Transverse colon (tissue), 4 donors: ENCODE data around the gene CAMTA1. TPM values are rescaled to one million over a fixed set of nuclear protein-coding genes. Genes with fewer than 3 reads are reported as not detected.

Experiments used
- DNase-seq: peaks from one replicate; pipeline ENCODE4 v3.0.0-alpha.2; 2019
- H3K27ac ChIP-seq, 4 donors: fragments of 200-600 bp; sonication (generic); 2 replicates each; pipeline ENCODE4 v1.5.1; 2016 to 2018; ENCODE audit warnings: inconsistent platforms in 4 of 4
- H3K27me3 ChIP-seq: fragments of 200-600 bp; sonication (generic); 2 replicates; pipeline ENCODE4 v1.5.1; 2017; ENCODE audit warnings: inconsistent platforms
- H3K36me3 ChIP-seq, 4 donors: fragments of 200-600 bp; sonication (generic); 2 replicates each; pipeline ENCODE4 v1.5.1; 2017 to 2019; ENCODE audit warnings: inconsistent platforms in 4 of 4
- H3K4me1 ChIP-seq, 4 donors: fragments of 200-600 bp; sonication (generic); 2 replicates each; pipeline ENCODE4 v1.5.1; 2017 to 2020; ENCODE audit warnings: inconsistent platforms in 4 of 4
- H3K4me3 ChIP-seq, 4 donors: fragments of 200-600 bp; sonication (generic); 1 replicate in 1 of 4; 2 replicates in 3 of 4; pipeline versions ENCODE4 v1.5.1 to v1.6.1; 2017 to 2019; ENCODE audit warnings: inconsistent platforms in 4 of 4
- H3K9me3 ChIP-seq, 2 donors: fragments of 200-600 bp; sonication (generic); 2 replicates each; pipeline ENCODE4 v1.5.1; 2017 to 2019; ENCODE audit warnings: inconsistent platforms in 2 of 2
- EP300 ChIP-seq: sonication (generic); formaldehyde crosslinking; IDR thresholded peaks from one replicate; pipeline ENCODE4 v1.6.1; 2017; ENCODE audit warnings: antibody characterized with exemption, low read depth
- POLR2A ChIP-seq: fragments of 450-650 bp; IDR thresholded peaks from one replicate; pipeline ENCODE4 v1.6.1; 2016; ENCODE audit warnings: antibody characterized with exemption, mild to moderate bottlenecking, moderate library complexity
- POLR2AphosphoS5 ChIP-seq, 3 donors: sonication (generic); formaldehyde crosslinking; IDR thresholded peaks; one replicate each; pipeline ENCODE4 v1.6.1; 2016; ENCODE audit warnings: antibody characterized with exemption in 3 of 3
- WGBS, 2 donors: methylation state at CpG; one replicate each; pipeline ENCODE4 v1.1.5; 2018; ENCODE audit warnings: low coverage in 1 of 2; 5-methylcytosine and 5-hydroxymethylcytosine counted together
- in situ Hi-C, 4 donors: fragments of 200-750 bp; cut with MboI; loops; one replicate each; pipeline versions ENCODE4 v1.15.0 to v1.15.1; 2017; ENCODE audit warnings: low sequenced_read_pairs in 3 of 4, low pct_ligation_motif_present in 1 of 4, low pct_unique_long_range_greater_than_20kb in 1 of 4
- intact Hi-C: fragments of 100-400 bp; cut with DNase I; formaldehyde crosslinking; loops from one replicate; pipeline ENCODE4 v1.15.1; 2023; ENCODE audit warnings: low total_unique reads
- small RNA-seq, 4 donors: library from RNA; depleted of rRNA; stranded (forward); fragments of <200 nt; gene quantifications; one replicate each; pipeline ENCODE3, GENCODE V24; 2016
- total RNA-seq, 4 donors: library from RNA; depleted of rRNA; stranded (reverse); fragments of >200 nt; gene quantifications; one replicate each; pipeline ENCODE4 v1.1.0, GENCODE V29; 2016
- TF ChIP-seq, protein P1 (sequence below), 5 experiments: fragments of 200-600 bp in 3 of 5; fragments of 450-650 bp in 2 of 5; sonication (generic) in 3 of 5; IDR thresholded peaks; 1 replicate in 2 of 5; 2 replicates in 3 of 5; pipeline ENCODE4 v1.5.1; 2016 to 2017; ENCODE audit warnings: antibody characterized with exemption in 5 of 5, inconsistent platforms in 3 of 5, mild to moderate bottlenecking in 2 of 5, moderate library complexity in 1 of 5

The CAMTA1 gene
- total RNA-seq, 4 donors from 2014 or later = 93.8 to 268 (median 130) TPM

DNA sequence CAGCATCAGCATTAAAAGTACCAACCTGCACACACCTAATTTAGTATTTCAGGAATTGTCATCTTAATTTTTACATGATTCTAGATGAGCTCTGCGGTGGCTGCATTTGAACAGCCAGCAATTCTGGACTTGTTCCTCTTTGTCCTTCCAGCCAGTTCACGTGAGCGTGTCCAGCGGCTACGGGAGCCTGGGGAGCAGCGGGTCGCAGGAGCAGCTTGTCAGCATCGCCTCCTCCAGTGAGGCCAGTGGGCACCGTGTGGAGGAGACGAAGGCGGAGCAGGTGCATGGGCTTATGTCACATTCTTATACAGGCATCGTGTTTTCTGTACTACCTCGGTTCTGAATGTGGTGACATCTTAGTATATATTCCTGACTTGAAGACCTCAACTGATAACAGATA, 1024.5 kb downstream of the CAMTA1 start:
- Histone ChIP-seq H3K27me3 (no peaks in the 10 kb centered on the region), H3K4me3 (no peak overlapping the region), H3K4me1 (no peaks in the 10 kb centered on the region), H3K9me3 (peaks cover 8 to 13% of the 10 kb centered on the region in 2 donors), H3K27ac (no peak overlapping the region), H3K36me3 (peaks cover 0 to 39% (median 12%) of the 10 kb centered on the region in 4 donors)
- intact Hi-C loops = no loop called here
- TF ChIP-seq EP300 = no peak
- TF ChIP-seq, protein P1, sequence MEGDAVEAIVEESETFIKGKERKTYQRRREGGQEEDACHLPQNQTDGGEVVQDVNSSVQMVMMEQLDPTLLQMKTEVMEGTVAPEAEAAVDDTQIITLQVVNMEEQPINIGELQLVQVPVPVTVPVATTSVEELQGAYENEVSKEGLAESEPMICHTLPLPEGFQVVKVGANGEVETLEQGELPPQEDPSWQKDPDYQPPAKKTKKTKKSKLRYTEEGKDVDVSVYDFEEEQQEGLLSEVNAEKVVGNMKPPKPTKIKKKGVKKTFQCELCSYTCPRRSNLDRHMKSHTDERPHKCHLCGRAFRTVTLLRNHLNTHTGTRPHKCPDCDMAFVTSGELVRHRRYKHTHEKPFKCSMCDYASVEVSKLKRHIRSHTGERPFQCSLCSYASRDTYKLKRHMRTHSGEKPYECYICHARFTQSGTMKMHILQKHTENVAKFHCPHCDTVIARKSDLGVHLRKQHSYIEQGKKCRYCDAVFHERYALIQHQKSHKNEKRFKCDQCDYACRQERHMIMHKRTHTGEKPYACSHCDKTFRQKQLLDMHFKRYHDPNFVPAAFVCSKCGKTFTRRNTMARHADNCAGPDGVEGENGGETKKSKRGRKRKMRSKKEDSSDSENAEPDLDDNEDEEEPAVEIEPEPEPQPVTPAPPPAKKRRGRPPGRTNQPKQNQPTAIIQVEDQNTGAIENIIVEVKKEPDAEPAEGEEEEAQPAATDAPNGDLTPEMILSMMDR (IDR thresholded peaks at IDR 0.05) = no peak
- TF ChIP-seq POLR2A = no peak
- no peak for TF ChIP-seq POLR2AphosphoS5 (IDR thresholded peaks at IDR 0.05)
- DNase-seq = no peak
- in situ Hi-C loops = no loop called here
- 92 to 94% methylated on average over 2 to 13 of the region's 13 CpGs for WGBS, 2 donors

DNA sequence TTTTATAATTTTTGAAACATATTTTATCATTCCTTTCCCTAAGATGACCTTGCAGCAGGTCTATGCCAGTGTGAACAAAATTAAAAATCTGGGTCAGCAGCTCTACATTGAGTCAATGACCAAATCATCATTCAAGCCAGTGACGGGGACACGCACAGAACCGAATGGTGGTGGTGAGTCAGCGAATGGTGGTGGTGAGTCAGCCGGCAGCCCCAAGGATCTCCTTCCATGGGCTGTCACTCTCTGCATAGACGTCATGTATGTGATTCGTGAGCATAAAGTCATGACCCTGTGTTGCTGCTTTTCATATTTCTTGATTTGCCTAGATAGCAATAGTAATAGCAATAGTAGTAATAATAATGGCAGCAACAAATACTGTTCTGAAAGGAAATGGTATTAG, 1025.1 kb downstream of the CAMTA1 start:
- TF ChIP-seq, protein P1 (IDR thresholded peaks at IDR 0.05) = no peak
- TF ChIP-seq POLR2AphosphoS5 (IDR thresholded peaks at IDR 0.05) (no peak), POLR2A (no peak), EP300 (no peak)
- WGBS, 2 donors = 84 to 86% methylated on average over 7 of the region's 7 CpGs
- intact Hi-C loops (no loop called here), in situ Hi-C loops (no loop called here)
- no peak for DNase-seq
- peaks cover 8 to 13% of the 10 kb centered on the region in 2 donors for H3K9me3 ChIP-seq
- peaks cover 0 to 39% (median 12%) of the 10 kb centered on the region in 4 donors for H3K36me3 ChIP-seq
- H3K4me3 ChIP-seq = no peak overlapping the region
- no peaks in the 10 kb centered on the region for H3K27me3 ChIP-seq
- H3K27ac ChIP-seq = no peak overlapping the region
- no peaks in the 10 kb centered on the region for H3K4me1 ChIP-seq

DNA sequence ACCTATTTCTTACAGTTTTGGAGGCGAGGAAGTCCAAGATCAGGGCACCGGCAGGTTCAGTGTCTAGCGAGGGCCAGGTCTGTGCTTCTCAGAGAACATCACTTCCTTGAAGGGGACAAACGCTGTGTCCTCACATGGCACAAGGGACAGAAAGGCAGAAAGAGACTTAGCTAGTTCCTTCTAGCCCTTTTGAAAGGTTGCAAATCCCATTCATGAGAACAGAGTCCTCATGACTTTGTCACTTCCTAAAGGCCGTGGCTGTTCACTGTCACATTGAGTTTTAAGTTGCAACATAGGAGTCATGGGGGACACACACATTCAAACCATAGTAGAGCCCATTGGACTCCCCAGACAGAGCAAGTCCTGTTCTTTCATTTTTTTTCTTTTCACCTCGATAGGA, 1026.2 kb downstream of the CAMTA1 start:
- Histone ChIP-seq H3K27ac (no peak overlapping the region), H3K9me3 (peaks cover 8 to 13% of the 10 kb centered on the region in 2 donors), H3K36me3 (peaks cover 0 to 39% (median 12%) of the 10 kb centered on the region in 4 donors), H3K4me1 (no peaks in the 10 kb centered on the region), H3K27me3 (no peaks in the 10 kb centered on the region), H3K4me3 (no peak overlapping the region)
- in situ Hi-C loops = no loop called here
- no peak for DNase-seq
- TF ChIP-seq POLR2A (no peak), POLR2AphosphoS5 (IDR thresholded peaks at IDR 0.05) (no peak), EP300 (no peak)
- TF ChIP-seq, protein P1 (IDR thresholded peaks at IDR 0.05) = no peak
- intact Hi-C loops = no loop called here
- 83 to 91% methylated on average over 3 to 6 of the region's 6 CpGs for WGBS, 2 donors

DNA sequence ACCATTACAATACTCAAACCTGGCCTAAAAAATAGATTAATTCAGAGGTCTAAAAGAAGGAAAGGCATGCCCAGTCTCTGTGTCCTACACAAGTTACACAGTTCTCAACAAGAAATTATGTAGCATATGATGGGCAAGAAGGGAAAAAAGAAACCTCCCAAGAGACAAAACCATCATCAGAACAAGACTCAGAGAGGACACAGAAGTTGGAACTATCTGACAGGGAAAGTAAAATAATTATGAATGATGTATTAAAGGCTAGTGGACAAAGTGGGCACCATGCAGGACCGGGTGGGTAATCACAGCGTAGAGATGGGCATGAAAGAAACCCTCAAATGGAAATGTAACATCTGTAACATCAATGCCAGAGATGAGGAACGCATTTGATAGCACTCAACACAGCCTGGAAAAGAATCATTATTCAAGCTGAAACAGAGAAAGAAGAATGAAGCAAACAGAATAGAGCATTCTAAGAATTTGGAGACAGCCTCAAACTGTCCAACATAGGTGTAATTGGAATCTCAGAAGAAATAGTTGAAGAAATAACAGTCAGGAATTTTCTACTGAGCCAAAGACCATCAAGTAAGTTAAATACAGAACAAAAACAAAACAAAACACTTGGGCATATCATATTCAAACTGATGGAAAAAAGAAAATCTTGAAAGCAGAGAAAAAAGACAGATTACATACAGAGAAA, 1028.6 kb downstream of the CAMTA1 start:
- Histone ChIP-seq H3K4me1 (no peaks in the 10 kb centered on the region), H3K27ac (no peak overlapping the region), H3K27me3 (no peaks in the 10 kb centered on the region), H3K9me3 (peaks cover 8 to 13% of the 10 kb centered on the region in 2 donors), H3K36me3 (peaks cover 0 to 39% (median 12%) of the 10 kb centered on the region in 4 donors), H3K4me3 (no peak overlapping the region)
- 90 to 93% methylated on average over 3 of the region's 3 CpGs for WGBS, 2 donors
- intact Hi-C loops (no loop called here), in situ Hi-C loops (no loop called here)
- DNase-seq = no peak
- TF ChIP-seq EP300 = no peak
- TF ChIP-seq, protein P1 (IDR thresholded peaks at IDR 0.05) = no peak
- no peak for TF ChIP-seq POLR2AphosphoS5 (IDR thresholded peaks at IDR 0.05)
- no peak for TF ChIP-seq POLR2A

Small RNA genes lying within 50 kb of the gene (small RNA-seq; reads per million reads assigned to genes)
- 0 reads per million in 4 donors for gene AL359881.1
- gene AL590128.1 = 0 reads per million in 4 donors
- 0 to 0.28 (median 0) reads per million in 4 donors for gene RNU1-8P

Other genes with a start within 250 kb of the CAMTA1 start
- gene NOL9, start 230.9 kb upstream of the CAMTA1 start, total RNA-seq = 10 to 100 TPM in 2 of 4 donors, 1 to 10 TPM in 2; 8.0 to 30.0 (median 13.8) TPM
- under 1 TPM in 1 of 4 donors, not detected in 3; 0.48 TPM for gene TAS1R1, start 230.1 kb upstream of the CAMTA1 start, total RNA-seq
- gene ZBTB48, start 205.5 kb upstream of the CAMTA1 start, total RNA-seq = 10 to 100 TPM; 18.3 to 37.7 (median 30.5) TPM
- 10 to 100 TPM; 23.6 to 67.7 (median 36.1) TPM for gene KLHL21, start 182.6 kb upstream of the CAMTA1 start, total RNA-seq
- 10 to 100 TPM in 2 of 4 donors, 1 to 10 TPM in 2; 8.7 to 17.3 (median 10.3) TPM for gene PHF13, start 171.7 kb upstream of the CAMTA1 start, total RNA-seq
- gene THAP3, start 160.6 kb upstream of the CAMTA1 start, total RNA-seq = 10 to 100 TPM in 2 of 4 donors, 1 to 10 TPM in 2; 7.5 to 21.0 (median 13.2) TPM
- 10 to 100 TPM; 62.1 to 80.0 (median 70.9) TPM for gene DNAJC11, start 83.6 kb upstream of the CAMTA1 start, total RNA-seq